ENCODE measurements around the gene ATP8A2.

Gene ATP8A2

DNA sequence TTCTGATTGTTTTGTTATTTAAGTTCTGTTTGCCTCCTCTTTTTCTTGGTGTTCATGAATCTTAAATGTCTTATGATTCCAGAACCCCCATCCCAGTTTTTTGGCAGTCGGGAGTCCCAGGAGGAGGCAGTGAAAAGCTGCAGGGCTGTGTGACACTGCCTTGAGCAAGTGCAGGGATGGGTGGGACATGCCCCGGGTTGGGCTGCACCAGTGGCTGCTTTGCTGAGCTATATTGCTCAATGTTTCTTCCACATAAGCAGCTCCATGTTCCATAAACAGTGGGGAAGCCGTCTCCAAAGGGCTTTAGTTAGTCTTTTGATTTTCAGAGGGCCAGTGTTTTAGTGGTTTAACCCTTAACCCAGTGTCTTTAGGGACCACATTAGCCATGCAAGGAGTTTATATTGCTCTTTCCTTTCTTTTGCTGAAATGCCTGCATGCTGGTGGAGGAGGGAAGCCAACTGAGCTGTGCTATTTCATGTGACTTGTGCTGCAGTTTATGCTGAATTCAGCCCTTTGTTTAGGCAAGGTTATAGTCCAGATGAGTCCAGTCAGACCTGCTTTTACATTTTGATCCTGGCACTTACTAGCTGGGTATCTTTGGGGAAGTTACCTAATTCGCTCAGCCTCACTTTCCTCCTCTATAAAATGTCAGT, 13.1 kb downstream of the ATP8A2 start:
- no peak for DNase-seq

DNA sequence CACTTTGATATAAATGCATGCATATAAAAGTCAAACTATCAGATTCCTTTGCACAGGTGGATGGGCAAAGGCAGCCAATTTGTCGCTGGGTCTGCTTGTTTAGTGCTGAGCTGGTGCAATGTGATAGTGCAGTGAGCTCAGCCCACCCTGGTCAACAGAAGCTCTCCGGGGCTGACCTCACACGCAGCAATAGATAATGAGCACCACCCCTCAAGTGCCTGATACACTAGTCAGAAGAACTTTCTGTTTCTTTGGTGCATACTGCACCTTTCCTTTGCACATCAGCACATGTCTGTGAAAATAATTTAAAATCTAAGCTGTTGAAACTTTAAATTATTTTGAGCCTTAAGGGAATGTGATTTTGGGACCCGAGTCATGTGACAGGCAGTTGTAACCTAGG, 20.2 kb downstream of the ATP8A2 start:
- DNase-seq, result no peak

DNA sequence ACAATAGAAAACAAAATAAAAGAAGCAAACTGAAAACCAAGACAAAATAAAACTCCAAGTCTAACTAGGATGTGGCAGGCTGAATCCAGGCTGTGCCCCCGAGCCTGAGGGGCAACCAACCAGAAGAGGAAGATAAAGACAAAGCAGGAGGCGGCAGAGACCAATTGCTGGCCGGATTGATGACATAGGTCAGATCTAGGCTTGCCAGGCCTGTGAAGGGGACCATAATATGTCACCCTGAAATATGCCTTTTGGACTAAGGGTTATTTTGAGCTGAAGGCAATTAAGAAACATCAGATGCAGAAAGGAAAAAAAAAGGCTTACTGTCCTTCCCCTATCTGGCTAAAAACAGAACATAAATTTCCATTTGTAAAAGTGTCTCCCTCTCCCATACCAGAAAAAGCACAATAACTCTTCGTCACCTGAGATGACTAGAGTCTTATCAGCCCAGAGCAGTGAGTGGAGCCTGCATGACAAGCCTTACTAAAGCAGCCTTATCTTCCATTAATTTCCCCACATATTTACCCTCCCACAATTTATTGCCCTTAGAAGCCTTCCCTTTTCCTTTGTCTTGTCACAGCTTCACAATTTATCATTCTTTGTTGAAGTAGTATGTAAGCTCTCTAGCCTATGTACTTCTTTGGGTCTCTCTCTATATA, 22.8 kb downstream of the ATP8A2 start:
- no peak for DNase-seq

DNA sequence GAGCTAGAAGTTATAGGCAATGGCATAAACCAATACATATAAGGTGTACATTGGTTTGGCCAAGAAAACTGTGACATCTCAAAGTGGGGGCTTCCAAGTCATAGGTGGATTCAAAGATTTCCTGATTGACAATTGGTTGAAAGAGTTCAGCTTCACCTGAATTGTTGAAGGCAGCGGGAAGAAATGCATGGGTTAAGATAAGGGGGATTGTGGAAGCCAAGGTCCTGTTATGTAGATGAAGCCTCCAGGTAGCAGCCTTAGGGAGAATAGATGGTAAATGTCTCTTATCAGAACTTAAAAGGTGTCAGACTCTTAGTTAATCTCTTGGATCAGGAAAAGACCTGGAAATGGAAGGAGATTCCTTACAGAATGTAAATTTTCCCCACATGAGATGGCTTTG, 26.0 kb downstream of the ATP8A2 start:
- no peak for DNase-seq

DNA sequence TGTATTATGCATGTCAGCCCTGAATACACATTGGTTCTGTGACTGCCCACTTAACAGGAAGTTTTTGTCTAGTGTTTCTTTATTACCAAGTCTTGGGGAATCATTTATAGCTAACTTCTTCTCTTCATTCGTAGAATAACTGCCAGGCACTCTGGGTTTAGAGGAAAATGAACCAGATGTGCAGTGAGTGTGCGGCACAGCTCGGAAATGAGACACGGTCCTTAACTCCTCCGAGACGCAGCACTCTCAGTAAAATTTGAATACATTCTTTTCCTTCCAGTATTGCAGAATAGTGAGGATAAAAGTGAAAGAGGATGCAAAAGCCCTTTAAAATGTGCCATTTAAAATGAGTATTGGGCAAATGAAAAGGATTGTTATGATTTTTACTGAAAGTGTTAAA, 29.2 kb downstream of the ATP8A2 start:
- DNase-seq, result no peak

DNA sequence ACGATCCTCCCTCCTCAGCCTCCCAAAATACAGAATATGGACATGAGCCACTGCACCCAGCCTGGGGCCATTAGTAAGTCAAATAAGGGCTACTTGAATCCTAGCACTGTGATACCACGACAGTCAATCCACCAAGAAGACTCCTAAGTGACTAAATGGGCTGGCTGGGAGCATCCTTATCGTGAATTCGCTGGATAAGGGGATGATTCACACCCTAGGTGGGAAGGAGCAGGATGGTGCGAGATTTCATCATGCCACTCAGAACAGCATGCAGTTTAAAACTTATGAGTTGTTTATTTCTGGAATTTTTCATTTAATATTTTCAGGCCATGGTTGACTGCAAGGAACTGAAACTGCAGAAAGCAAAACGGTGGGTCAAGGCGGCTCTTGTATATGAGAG, 30.2 kb downstream of the ATP8A2 start:
- no peak for DNase-seq

DNA sequence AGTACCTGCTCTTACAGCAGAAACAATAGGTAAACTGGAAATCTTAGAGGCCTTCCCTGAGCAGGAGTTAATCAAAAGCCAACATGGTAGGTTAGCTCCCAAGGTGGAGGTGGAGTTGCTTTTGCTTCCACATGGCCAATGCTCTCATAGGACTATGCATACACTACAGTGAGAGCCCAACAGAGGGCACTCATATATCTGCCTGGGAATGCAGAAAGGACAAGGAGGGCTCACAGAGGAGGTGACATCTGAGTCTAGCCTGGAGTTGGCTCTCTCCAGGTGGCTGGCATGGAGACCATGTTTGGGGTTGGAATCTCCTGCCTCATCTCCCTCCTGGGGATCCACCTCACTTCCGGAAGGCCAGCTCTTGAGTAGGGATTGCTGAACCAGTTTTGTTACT, 34.6 kb downstream of the ATP8A2 start:
- no peak for DNase-seq

DNA sequence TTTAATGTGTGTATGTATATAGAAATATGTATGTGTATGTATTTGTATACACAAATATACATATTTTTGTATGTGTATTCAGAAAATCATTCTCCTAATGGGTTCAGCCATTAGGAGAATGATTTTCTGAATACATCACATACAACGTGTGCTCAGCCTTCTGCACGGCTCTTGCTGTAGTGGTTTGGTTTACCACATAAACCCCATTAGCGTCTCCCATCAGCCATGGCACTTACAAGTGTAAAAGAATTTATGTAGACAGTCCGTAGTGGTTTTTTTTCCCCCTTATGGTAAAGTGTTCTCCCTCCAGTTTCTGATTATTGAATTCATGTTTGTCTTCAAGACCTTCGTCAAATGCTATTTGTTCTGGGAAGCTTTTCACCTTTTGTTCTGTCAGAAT, 38.2 kb downstream of the ATP8A2 start:
- DNase-seq, result no peak

DNA sequence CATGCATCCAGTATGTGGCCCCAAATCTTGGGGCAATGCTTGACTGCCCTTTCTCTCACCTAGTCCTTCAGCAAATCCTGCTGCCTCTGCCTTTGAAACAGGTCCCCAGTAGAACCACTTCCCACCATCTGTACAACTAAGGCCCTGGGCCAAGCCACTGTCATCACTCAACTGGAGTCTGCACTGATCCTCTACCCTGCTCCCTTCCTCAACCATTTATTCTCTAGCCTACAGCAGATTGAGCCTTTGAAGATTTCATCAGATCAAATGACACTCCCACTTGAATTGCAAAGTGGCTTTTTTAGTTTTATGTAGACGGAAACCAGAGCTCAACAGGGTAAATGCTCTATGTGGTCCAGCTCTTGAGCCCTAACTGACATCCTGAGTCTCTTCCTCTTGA, 43.5 kb downstream of the ATP8A2 start:
- no peak for DNase-seq

DNA sequence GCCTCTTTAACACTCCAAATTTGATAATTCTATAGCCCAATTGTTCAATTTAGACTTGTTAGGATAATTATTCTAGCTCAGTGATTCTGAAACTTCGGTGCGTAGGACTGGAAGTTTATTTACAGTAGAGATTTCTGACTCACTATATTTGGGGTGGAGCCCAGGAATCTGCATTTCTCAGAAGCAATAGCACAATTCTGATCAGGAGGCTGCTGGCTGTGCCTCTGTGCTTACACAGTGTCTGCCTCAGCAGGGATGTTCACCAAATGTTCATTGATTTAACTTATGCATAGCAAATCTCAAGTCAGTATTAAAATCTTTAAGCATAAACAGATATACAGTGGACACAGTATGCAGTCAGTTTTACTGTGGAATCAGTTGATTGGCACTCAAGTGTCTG, 45.8 kb downstream of the ATP8A2 start:
- DNase-seq, result no peak

DNA sequence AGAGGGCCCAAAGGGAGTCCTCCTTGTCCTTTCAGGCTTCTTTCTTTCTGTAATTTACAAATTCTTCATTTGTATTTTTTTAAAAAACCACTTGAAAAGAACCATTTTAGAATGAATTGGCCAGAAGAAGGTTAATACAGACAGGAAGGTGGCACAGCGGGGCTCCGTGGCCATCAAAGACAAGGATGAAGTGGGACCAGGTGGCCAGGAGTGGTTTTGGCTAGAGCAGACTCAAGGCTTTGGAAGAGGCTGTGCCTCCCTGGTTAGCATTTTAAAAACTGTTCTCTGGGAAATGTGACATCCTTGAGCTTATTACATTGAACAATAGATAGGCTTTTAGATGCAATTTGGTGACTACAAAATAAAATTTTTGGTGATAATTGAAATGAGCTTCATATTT, 48.4 kb downstream of the ATP8A2 start:
- DNase-seq, result no peak

DNA sequence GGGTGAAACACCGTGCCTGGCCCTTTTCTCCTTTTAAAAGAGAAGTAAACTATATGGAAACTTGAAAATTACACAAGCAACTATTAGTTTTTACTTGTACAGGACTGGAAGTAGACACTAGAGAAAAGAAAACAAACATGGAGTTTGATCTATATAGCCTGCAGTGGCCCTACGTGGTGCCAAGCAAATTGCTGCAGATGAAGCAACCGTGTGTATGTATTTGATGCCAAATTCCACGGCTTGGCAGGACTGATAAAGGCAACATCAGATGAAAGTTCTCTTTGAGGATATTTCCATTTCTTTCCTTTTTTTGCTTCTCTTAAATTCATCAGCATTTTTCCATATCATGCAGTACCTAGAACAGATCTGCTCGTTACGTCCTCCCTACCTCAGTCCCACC, 49.8 kb downstream of the ATP8A2 start:
- no peak for DNase-seq

DNA sequence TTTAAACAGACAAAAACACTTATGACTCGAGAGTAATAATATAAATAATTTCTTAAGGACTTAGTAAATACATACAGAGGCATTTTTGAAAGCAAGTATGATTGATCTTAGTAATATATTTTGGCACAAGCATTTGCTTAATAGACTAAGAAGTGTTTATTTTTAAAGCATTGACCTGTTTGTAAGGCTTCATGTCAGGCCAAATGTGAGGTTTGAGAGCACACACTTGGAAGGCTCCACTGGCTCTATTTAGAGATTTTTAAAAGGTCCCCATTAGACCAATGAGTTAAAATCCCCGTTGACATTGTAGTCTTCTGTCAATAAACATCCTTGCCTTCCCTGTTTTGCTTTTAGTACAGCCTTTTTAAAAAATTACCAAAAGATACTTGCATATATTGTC, 50.4 kb downstream of the ATP8A2 start:
- DNase-seq, result no peak

DNA sequence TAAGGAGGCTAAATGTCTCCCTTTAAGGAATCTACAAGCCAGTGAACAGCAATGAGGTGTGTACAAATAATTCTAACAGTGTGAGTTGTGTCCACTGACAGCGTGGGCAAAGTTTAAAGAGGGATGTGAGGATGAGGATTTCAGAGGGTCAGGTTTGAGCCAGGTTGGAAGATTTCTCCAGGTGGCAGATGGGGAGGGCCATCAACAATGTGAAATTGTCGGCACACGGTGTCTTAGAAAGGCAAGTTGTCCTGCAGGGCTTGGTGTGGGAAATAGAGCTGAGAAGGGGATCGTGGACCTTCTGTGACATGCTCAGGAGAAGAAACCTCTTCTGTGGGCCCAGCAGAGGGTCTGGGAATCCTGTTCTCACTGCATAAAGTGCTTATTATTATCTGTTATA, 52.1 kb downstream of the ATP8A2 start:
- DNase-seq, result no peak

DNA sequence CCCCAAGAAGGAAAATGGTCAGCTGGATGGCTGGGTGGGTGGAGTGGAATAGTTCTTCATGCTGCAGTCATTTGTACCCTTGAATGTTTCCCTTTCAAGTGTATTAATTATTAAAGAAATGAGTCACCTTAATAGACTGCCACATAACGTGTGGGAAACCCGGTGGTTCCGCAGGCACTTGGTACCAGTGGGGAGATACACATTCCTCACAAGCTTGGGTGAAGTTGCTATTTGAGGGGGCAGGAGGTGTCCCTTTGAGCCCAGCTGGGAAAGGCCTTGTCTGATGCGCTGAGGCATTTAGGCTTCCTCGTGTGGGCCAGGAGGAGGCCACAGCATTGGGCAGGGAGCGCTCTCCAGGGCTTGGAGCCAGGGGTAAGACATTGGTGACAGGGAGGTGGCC, 57.7 kb downstream of the ATP8A2 start:
- DNase-seq, result no peak

DNA sequence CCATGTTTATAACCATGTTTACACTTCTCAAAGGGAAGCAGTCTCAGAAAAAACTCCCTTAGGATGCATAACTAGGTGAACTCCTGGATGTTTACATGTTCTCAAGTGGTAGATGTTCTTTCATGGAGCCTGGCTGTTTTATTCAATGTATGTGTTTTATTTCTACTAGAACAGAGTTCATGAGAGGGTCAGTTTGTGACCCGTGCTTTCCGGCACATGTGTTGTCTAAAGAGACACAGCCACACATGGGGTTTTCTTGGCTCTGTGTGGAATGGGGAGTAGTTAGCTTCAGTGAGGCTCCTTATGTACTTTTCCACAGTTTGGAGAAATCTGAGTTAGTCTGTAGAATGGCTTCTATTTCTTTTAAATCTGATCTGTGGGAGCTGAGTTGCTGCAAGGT, 60.9 kb downstream of the ATP8A2 start:
- DNase-seq, result no peak

DNA sequence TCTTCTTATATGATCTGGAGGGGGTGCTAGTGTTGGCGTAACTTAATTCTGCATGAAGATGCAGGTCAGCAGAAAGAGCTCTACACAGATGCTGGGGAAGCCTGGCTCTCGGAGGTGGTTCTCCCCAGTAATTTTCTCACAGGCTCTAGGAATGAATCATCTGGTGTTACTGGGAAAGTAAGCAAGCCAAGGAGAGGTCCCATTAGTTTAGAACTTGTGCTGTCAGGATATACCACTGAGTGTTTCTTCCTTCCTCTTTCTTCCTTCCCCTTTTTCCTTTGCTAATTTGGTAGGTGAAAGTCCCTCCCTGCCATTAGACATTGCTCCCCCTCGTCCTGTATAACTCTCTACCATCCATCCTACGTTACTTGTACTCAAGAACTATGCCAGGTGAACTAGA, 68.3 kb downstream of the ATP8A2 start:
- DNase-seq, result no peak

DNA sequence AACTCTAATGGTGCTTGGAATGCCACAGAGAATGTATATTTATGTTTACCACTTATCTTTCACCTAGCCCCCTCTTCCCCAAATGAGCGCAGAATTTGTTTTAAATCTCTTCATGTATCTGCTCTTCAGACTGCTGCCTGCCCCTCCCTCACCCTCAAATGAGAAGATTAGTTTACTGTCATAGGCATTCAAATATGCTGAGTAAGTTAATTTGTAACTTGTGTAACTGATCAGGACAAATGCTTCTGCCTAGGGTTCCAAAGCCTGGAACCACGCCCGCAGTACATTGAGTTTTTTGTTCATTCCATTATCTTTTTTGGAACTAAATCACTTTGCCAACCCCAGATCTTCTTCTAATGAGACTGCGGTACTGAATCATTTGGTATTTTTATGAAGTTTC, 74.5 kb downstream of the ATP8A2 start:
- DNase-seq, result no peak

DNA sequence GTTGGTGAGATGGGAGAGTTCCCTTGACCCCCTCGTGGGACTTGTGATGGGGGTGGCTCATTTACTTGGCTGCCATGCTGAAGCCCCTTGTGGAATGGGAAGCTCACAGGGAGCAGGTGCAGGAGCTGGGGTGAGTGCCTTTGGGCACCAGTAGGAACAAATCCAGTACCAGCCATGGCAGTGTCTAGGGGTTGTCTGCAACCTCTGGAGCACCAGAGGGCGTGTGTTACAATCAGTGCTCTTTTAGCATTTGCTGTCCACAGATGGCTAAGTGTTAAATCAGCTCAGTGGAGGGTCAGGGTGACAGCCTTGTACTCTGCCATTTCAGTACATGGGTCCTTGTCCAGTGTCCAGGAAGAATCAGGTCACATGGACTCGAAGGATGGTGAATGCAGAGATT, 75.6 kb downstream of the ATP8A2 start:
- no peak for DNase-seq

DNA sequence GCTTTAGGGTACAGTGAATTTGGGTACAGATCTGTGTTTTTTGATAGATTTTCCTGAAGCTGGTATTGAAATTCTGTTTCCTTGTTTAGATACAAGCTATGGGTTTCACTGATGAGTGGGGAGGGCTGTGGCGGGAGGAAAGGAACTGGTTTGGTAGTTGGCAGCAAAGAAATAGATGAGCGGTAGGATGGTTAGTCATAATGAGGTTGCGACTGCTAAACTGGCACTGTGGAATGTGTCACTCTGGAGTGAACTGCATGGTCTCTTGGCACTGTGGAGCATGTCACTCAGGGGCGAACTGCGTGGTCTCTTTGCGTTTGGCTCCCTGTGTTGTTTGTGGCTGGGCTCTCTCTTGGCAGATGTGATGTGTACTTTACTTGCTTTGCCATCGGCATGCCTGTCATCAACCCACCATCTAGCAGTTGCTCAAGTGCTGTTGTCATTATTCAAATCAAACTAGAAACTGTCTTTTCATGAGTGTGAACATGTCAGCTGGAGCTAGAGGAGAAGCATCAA, 82.1 kb downstream of the ATP8A2 start:
- DNase-seq, result no peak

DNA sequence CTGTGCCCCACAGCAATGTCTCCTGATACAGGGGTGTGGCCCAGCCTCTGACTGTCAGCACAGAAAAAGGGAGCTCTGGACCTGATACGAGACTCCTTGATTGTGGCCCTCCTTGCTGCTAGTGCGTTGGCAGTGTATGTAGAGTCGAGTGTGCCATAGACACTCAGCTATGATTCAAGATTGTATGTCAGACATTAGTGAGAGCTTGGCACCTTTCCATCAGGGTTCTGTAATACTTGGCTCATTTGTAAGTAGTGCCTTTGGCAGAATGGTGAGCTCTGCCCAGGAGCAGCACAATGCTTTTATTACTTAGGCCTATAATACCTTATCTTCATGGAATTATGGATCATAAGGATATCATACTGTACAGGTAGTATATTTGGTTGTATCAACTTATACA, 83.4 kb downstream of the ATP8A2 start:
- no peak for DNase-seq

DNA sequence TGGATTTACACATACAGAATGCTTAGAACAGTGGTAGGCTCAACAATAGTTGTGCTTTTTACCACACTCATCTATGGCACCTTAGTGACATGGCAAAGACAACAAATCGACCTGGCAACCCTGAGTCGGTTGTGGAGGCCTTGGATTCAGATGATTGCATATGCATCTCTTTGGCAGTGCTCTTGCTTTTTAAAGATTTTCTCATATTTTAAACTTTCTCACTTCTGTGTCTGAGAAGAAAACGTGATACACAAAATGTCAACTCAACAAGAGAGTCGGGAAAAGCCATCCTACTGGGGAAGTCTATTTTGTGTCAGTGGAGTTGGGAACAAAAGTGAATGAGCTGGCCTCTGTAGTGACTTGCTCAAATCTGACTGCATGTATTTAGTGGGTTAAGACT, 85.8 kb downstream of the ATP8A2 start:
- DNase-seq, result no peak

DNA sequence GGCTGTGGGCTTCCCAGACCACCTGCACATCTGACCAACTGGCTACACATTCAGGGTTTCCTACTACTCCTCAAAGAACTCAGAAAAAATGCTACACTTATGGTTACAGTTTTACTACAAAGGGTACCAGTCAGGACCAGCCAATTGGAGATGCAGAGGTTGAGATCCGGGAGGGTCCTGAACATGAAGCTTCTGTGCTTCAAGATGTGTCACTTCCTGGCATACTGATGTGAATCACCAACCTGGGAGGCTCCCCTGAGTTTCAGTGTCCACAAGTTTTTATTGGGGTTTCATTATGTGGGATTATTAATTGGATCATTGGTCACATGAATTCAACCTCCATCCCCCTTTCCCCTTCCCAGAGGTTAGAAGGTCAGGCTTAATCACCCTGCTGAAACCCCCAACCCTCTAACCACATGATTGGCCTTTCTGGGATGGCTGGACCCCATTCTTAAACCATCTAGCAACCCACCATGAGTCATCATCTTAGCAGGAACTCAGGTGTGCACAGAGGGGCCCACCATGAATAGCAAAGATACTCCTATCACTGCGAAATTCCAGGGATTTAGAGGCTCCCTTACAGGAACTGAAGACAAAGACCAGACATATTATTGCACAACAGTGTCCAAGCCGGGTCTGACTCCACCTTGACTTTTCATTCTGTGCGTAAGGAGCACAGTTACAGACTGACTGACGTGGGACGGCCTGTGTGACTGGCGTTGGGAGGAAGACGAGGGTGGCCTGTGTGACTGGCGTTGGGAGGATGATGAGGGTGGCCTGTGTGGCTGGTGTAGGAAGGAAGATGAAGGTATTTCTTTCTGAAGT, 90.7 kb downstream of the ATP8A2 start:
- DNase-seq, result no peak

DNA sequence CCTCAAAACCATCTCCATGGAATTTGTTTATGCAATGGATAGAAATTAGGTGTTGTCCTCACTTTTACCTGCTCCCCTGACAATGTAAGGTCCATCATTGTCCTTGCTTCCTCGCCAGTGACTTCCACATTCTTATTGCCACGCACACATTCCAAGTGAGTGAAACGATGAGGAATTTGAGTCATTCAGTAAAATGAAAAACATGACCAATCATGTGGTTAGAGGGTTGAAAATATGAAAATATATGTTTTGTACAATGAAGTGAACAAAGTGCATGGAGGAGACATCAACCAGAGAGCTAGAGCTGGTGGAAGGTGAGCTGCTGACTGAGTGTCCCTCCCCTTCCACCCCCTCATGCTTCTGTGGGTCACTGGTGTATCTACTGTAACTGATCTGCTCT, 91.7 kb downstream of the ATP8A2 start:
- DNase-seq, result no peak
